PC-9 (cell line): ENCODE data around the gene ZC3H12C. TPM values are rescaled to one million over a fixed set of nuclear protein-coding genes. Genes with fewer than 3 reads are reported as not detected.

ENCODE experiments used
- BruUV-seq: library from RNA; stranded (reverse); fragments of 400-500 nt; replicated peaks from 2 replicates; lab custom pipeline; 2021; lab: Mats Ljungman, UMichigan
- CTCF ChIA-PET: fragments of 300-600 bp; sonication (Branson Sonifier 250); formaldehyde crosslinking; loops from one replicate; lab custom pipeline; 2022; ENCODE audit warnings: antibody characterized with exemption; lab: Charles Lee
- POLR2A ChIA-PET: fragments of 300-600 bp; sonication (Branson Sonifier 250); formaldehyde crosslinking; loops from one replicate; lab custom pipeline; 2022; ENCODE audit warnings: antibody characterized with exemption; ENCODE audit not compliant: unreplicated experiment; lab: Charles Lee
- DNase-seq, 2 experiments: peaks; one replicate each; pipeline versions ENCODE4 v3.0.0 to v3.0.0-alpha.2; 2015 to 2022; ENCODE audit warnings: mixed read lengths in 1 of 2
- H2AFZ ChIP-seq: fragments of 200-600 bp; sonication (generic); 2 replicates; pipeline ENCODE4 v1.8.1; 2017; ENCODE audit warnings: antibody characterized with exemption
- H3F3A ChIP-seq: fragments of 200-600 bp; sonication (generic); 2 replicates; pipeline ENCODE4 v1.8.1; 2017; ENCODE audit warnings: antibody characterized with exemption, mild to moderate bottlenecking, low read depth; ENCODE audit not compliant: insufficient read depth
- H3K27ac ChIP-seq: fragments of 200-600 bp; sonication (generic); 2 replicates; pipeline ENCODE4 v1.6.1; 2016; ENCODE audit warnings: mixed run types
- H3K27me3 ChIP-seq: fragments of 200-600 bp; sonication (generic); 2 replicates; pipeline ENCODE4 v1.6.1; 2016; ENCODE audit warnings: low read depth, mixed run types; ENCODE audit not compliant: insufficient read depth
- H3K36me3 ChIP-seq: fragments of 200-600 bp; sonication (generic); 2 replicates; pipeline ENCODE4 v1.6.1; 2016; ENCODE audit warnings: low read depth, mixed run types
- H3K4me1 ChIP-seq: fragments of 200-600 bp; sonication (generic); replicated peaks from 2 replicates; pipeline ENCODE4 v1.6.1; 2016; ENCODE audit warnings: mixed run types; ENCODE audit not compliant: insufficient read depth
- H3K4me2 ChIP-seq: fragments of 200-600 bp; sonication (generic); 2 replicates; pipeline ENCODE4 v1.6.1; 2017; ENCODE audit warnings: mixed run types
- H3K4me3 ChIP-seq: fragments of 200-600 bp; sonication (generic); 2 replicates; pipeline ENCODE4 v1.6.1; 2016; ENCODE audit warnings: mixed run types
- H3K79me2 ChIP-seq: fragments of 200-600 bp; sonication (generic); 2 replicates; pipeline ENCODE4 v1.6.1; 2017; ENCODE audit warnings: low read depth, mixed run types
- H3K9me2 ChIP-seq: fragments of 200-600 bp; sonication (generic); 2 replicates; pipeline ENCODE4 v1.8.1; 2017; ENCODE audit warnings: mild to moderate bottlenecking; ENCODE audit not compliant: insufficient read depth
- H3K9me3 ChIP-seq: fragments of 200-600 bp; sonication (generic); 2 replicates; pipeline ENCODE4 v1.8.1; 2016; ENCODE audit warnings: low read depth; ENCODE audit not compliant: insufficient read depth
- H4K20me1 ChIP-seq: fragments of 200-600 bp; sonication (generic); 2 replicates; pipeline ENCODE4 v1.8.1; 2017; ENCODE audit not compliant: insufficient read depth
- CTCF ChIP-seq: fragments of 200-600 bp; sonication (generic); conservative IDR thresholded peaks from 2 replicates; pipeline ENCODE4 v1.6.1; 2017; ENCODE audit warnings: mixed run types, antibody characterized with exemption, mild to moderate bottlenecking, moderate library complexity
- EZH2 ChIP-seq: fragments of 200-600 bp; sonication (generic); IDR thresholded peaks from 2 replicates; pipeline ENCODE4 v1.8.0; 2017; ENCODE audit warnings: antibody characterized with exemption, low read depth
- intact Hi-C: fragments of 100-400 bp; cut with micrococcal nuclease; formaldehyde crosslinking; loops from one replicate; pipeline ENCODE4 v1.10.0; 2022; ENCODE audit not compliant: unreplicated experiment
- total RNA-seq: library from RNA; stranded (reverse); gene quantifications from 2 replicates; pipeline ENCODE4 v1.2.3, GENCODE V29; 2021

ZC3H12C gene
- total RNA-seq, 1 experiment from 2014 or later, result 12.4 TPM

GRCh38 chr11:110110854-110111253 lies 17.7 kb downstream of the ZC3H12C start:
- BruUV-seq, result no TSS peak

GRCh38 chr11:110112457-110112856 lies 19.3 kb downstream of the ZC3H12C start:
- 0 out of 2 replicates have a peak, but pooled peaks cover 3% of the 10 kb centered on the region for H3K9me2 ChIP-seq
- H3K79me2 ChIP-seq, result peaks cover 94% of the 10 kb centered on the region
- no peak overlapping the region for H2AFZ ChIP-seq
- ChIA-PET POLR2A (no interaction called here), CTCF (no interaction called here)
- H3K27ac ChIP-seq, result no peak overlapping the region
- no TSS peak for BruUV-seq
- peaks cover 11% of the 10 kb centered on the region; the same call in 1 of the 2 replicates for H4K20me1 ChIP-seq
- no peak for DNase-seq
- no peak overlapping the region for H3K4me2 ChIP-seq
- no peaks in the 10 kb centered on the region for H3K27me3 ChIP-seq
- intact Hi-C loops, result no loop called here
- no peak overlapping the region for H3K4me3 ChIP-seq
- H3K36me3 ChIP-seq, result peaks cover 23% of the 10 kb centered on the region; the same call in 1 of the 2 replicates
- H3K4me1 ChIP-seq, result no peaks in the 10 kb centered on the region
- no peaks in the 10 kb centered on the region for H3K9me3 ChIP-seq
- TF ChIP-seq EZH2 (no peak), CTCF (no peak)
- H3F3A ChIP-seq, result peaks cover 5% of the 10 kb centered on the region; the same call in 1 of the 2 replicates

More at GRCh38 chr11:110110854-110111253, 17.7 kb downstream of the ZC3H12C start:
- Histone ChIP-seq H2AFZ (no peak overlapping the region), H3F3A (peaks cover 5% of the 10 kb centered on the region; the same call in 1 of the 2 replicates), H3K9me2 (no peaks in the 10 kb centered on the region), H3K4me3 (no peak overlapping the region), H3K27ac (no peak overlapping the region), H3K4me1 (no peaks in the 10 kb centered on the region), H3K79me2 (peaks cover 93% of the 10 kb centered on the region), H3K27me3 (no peaks in the 10 kb centered on the region), H3K36me3 (peaks cover 20% of the 10 kb centered on the region), H4K20me1 (peaks cover 6% of the 10 kb centered on the region; the same call in 1 of the 2 replicates), H3K4me2 (no peak overlapping the region), H3K9me3 (peaks cover 8% of the 10 kb centered on the region; the same call in 1 of the 2 replicates)
- no peak for DNase-seq
- ChIA-PET CTCF (no interaction called here), POLR2A (no interaction called here)
- TF ChIP-seq CTCF, result no peak
- TF ChIP-seq EZH2, result no peak
- intact Hi-C loops, result no loop called here

- Histone ChIP-seq H3K79me2 (peaks cover 90% of the 10 kb centered on the region), H3K9me2 (0 out of 2 replicates have a peak, but pooled peaks cover 3% of the 10 kb centered on the region), H3K4me1 (no peaks in the 10 kb centered on the region), H2AFZ (no peak overlapping the region), H3K27ac (no peak overlapping the region), H3K27me3 (no peaks in the 10 kb centered on the region), H3K4me2 (no peak overlapping the region), H4K20me1 (peaks cover 11% of the 10 kb centered on the region; the same call in 1 of the 2 replicates), H3K36me3 (peaks cover 23% of the 10 kb centered on the region; the same call in 1 of the 2 replicates), H3K9me3 (no peaks in the 10 kb centered on the region), H3F3A (peaks cover 5% of the 10 kb centered on the region; the same call in 1 of the 2 replicates), H3K4me3 (no peak overlapping the region)
- POLR2A ChIA-PET, result no interaction called here
- CTCF ChIA-PET, result no interaction called here
- TF ChIP-seq CTCF (no peak), EZH2 (no peak)
- intact Hi-C loops, result no loop called here
- BruUV-seq, result no TSS peak
- DNase-seq, result no peak
Measured at GRCh38 chr11:110113505-110113904, 20.3 kb downstream of the ZC3H12C start.
